K562 (cell line): ENCODE results near the gene FNDC11. TPM values are rescaled to one million over a fixed set of nuclear protein-coding genes. Genes with fewer than 3 reads are reported as not detected.

Source experiments
- ATAC-seq: fragments of 200-7000 bp; cut with Tn5 transposase; 3 replicates; pipeline ENCODE4 v1.9.1; 2020; ENCODE audit warnings: moderate library complexity
- BruUV-seq: library from RNA; stranded (reverse); fragments of 400-500 nt; replicated peaks from 2 replicates; lab custom pipeline; 2021; lab: Mats Ljungman, UMichigan
- CTCF ChIA-PET: fragments of 300-600 bp; formaldehyde crosslinking; extraction: SDS; loops from one replicate; lab custom pipeline; 2021; ENCODE audit warnings: low intra/inter-chr PET ratio; lab: Yijun Ruan, JAX
- POLR2A ChIA-PET: fragments of 300-600, 350-650 bp; sonication (Branson Sonifier 250); formaldehyde crosslinking; extraction: SDS; loops from one replicate; lab custom pipeline; 2021; ENCODE audit warnings: antibody characterized with exemption, inconsistent platforms; lab: Yijun Ruan, JAX
- DNase-seq, 4 experiments: peaks; one replicate each; pipeline versions ENCODE4 v3.0.0 to v3.0.0-alpha.2; 2011 to 2018; ENCODE audit warnings: low spot score in 3 of 4, mixed read lengths in 3 of 4; ENCODE audit errors: extremely low read depth in 1 of 4
- FAIRE-seq: peaks from 2 replicates; lab custom pipeline; 2011; peaks lifted over from hg19 to GRCh38; lab: Jason Lieb, UNC
- H2AFZ ChIP-seq: 2 replicates; pipeline ENCODE4 v1.6.0; 2011; ENCODE audit warnings: low read depth, low read length, control low read depth, inconsistent platforms
- H3K27ac ChIP-seq: fragments of 200-600 bp; 3 replicates; pipeline ENCODE4 v1.8.0; 2011; ENCODE audit warnings: low read depth, mild to moderate bottlenecking, control low read depth, inconsistent platforms, low read length, moderate library complexity, mixed read lengths; ENCODE audit errors: extremely low read depth
- H3K27me3 ChIP-seq, 2 experiments: fragments of 300-600 bp in 1 of 2; 2 replicates in 1 of 2; 3 replicates in 1 of 2; pipeline versions ENCODE4 v1.6.0 to v1.8.0; 2011; ENCODE audit warnings: inconsistent platforms in 2 of 2, low read length in 2 of 2, mild to moderate bottlenecking in 1 of 2, mixed read lengths in 1 of 2, moderate library complexity in 1 of 2; ENCODE audit not compliant: control insufficient read depth in 2 of 2, insufficient read depth in 2 of 2
- H3K36me3 ChIP-seq: fragments of 300-600 bp; 3 replicates; pipeline ENCODE4 v1.8.0; 2011; ENCODE audit warnings: mild to moderate bottlenecking, low read length, inconsistent platforms; ENCODE audit not compliant: control insufficient read depth, insufficient read depth
- H3K4me1 ChIP-seq, 2 experiments: fragments of 200-600 bp in 1 of 2; replicated peaks in 1 of 2; 2 replicates in 1 of 2; 3 replicates in 1 of 2; pipeline versions ENCODE4 v1.5.1 to v1.8.0; 2011; ENCODE audit warnings: inconsistent platforms in 2 of 2, low read length in 2 of 2, mild to moderate bottlenecking in 1 of 2, mixed read lengths in 1 of 2, moderate library complexity in 1 of 2; ENCODE audit not compliant: control insufficient read depth in 2 of 2, insufficient read depth in 2 of 2
- H3K4me2 ChIP-seq: 2 replicates; pipeline ENCODE4 v1.6.1; 2011; ENCODE audit warnings: low read length, control low read depth, inconsistent platforms, mixed read lengths; ENCODE audit not compliant: insufficient read depth
- H3K4me3 ChIP-seq: fragments of 200-600 bp; sonication (generic), shearing (Covaris generic); 2 replicates; pipeline ENCODE4 v1.5.1; 2016; ENCODE audit warnings: control low read depth, inconsistent platforms
- H3K79me2 ChIP-seq: fragments of 200-600 bp; 3 replicates; pipeline ENCODE4 v1.8.0; 2011; ENCODE audit warnings: low read length, inconsistent platforms; ENCODE audit not compliant: control insufficient read depth, insufficient read depth
- H3K9ac ChIP-seq, 2 experiments: 2 replicates each; pipeline versions ENCODE4 v1.6.0 to v1.6.1; 2011; ENCODE audit warnings: low read depth in 2 of 2, low read length in 2 of 2, control low read depth in 1 of 2, inconsistent platforms in 1 of 2, mild to moderate bottlenecking in 1 of 2, mixed read lengths in 1 of 2; ENCODE audit not compliant: insufficient read depth in 1 of 2
- H3K9me1 ChIP-seq: one replicate; pipeline ENCODE4 v1.6.0; 2011; ENCODE audit warnings: inconsistent platforms, mild to moderate bottlenecking, low read length, moderate library complexity; ENCODE audit not compliant: control insufficient read depth, insufficient read depth
- H3K9me3 ChIP-seq: replicated peaks from 2 replicates; pipeline ENCODE4 v1.5.1; 2011; ENCODE audit warnings: low read depth, low read length, inconsistent platforms; ENCODE audit not compliant: control insufficient read depth, insufficient read depth
- H4K20me1 ChIP-seq: replicated peaks from 2 replicates; pipeline ENCODE4 v1.6.1; 2011; ENCODE audit warnings: low read length, inconsistent platforms, mixed read lengths; ENCODE audit not compliant: control insufficient read depth, insufficient read depth
- DDX20 ChIP-seq: fragments of 450-650 bp; IDR thresholded peaks from 2 replicates; pipeline ENCODE4 v1.6.1; 2016; ENCODE audit warnings: missing genetic modification characterization, low read depth, mild to moderate bottlenecking, missing compliant biosample characterization, moderate library complexity
- HNRNPK ChIP-seq: fragments of 200-400 bp; formaldehyde crosslinking; IDR thresholded peaks from one replicate; pipeline ENCODE4 v1.6.1; 2018; ENCODE audit warnings: mild to moderate bottlenecking, low read depth, low read length; ENCODE audit not compliant: poor library complexity, severe bottlenecking
- NCOA1 ChIP-seq: fragments of 450-650 bp; IDR thresholded peaks from 2 replicates; pipeline ENCODE4 v1.6.1; 2016; ENCODE audit warnings: low read depth
- RBM17 ChIP-seq: fragments of 200-400 bp; formaldehyde crosslinking; IDR thresholded peaks from 2 replicates; pipeline ENCODE4 v1.6.1; 2017; ENCODE audit warnings: low read depth, mild to moderate bottlenecking, low read length, borderline replicate concordance
- SRSF9 ChIP-seq: fragments of 200-400 bp; formaldehyde crosslinking; IDR thresholded peaks from 2 replicates; pipeline ENCODE4 v1.6.1; 2017; ENCODE audit warnings: low read depth, low read length, borderline replicate concordance
- ZFPM2 ChIP-seq: fragments of 250-450 bp; sonication (Bioruptor Pico); IDR thresholded peaks from 2 replicates; pipeline ENCODE4 v1.5.1; 2022; ENCODE audit warnings: mild to moderate bottlenecking
- WGBS: fragments of 100-300 bp; shearing (Covaris generic); methylation state at CpG from one replicate; pipeline ENCODE4 v1.1.6; 2016; ENCODE audit warnings: low coverage, mixed read lengths; ENCODE audit not compliant: insufficient coverage; ENCODE audit errors: missing lambda C conversion rate; 5-methylcytosine and 5-hydroxymethylcytosine counted together
- in situ Hi-C: fragments of 300-500 bp; cut with MboI; formaldehyde crosslinking; loops from 4 replicates; pipeline ENCODE4 v1.15.0; 2018; ENCODE audit warnings: inconsistent platforms, mixed read lengths
- intact Hi-C: fragments of 100-400 bp; cut with micrococcal nuclease; formaldehyde crosslinking; loops from 2 replicates; pipeline ENCODE4 v1.14.2; 2022
- polyA plus RNA-seq, 8 experiments: library from polyadenylated mRNA; depleted of rRNA in 4 of 8; stranded (reverse) in 5 of 8; unstranded in 3 of 8; fragments of >200 nt; fragmentation: Nextera tagmentation in 2 of 8; fragmentation: Illumina TruSeq in 1 of 8; extraction: Ambion mirVana in 2 of 8; extraction: Trizol in 1 of 8; gene quantifications; 2 replicates each; pipeline versions ENCODE4 v1.2.1 to v1.2.3, GENCODE V29; 2011 to 2014; ENCODE audit warnings: inconsistent platforms in 1 of 8, missing spikeins in 1 of 8
- total RNA-seq, 7 experiments: library from RNA; depleted of rRNA in 6 of 7; stranded (reverse); fragments of >200 nt in 6 of 7; fragmentation: Illumina TruSeq in 2 of 7; extraction: Trizol in 2 of 7; gene quantifications; 2 replicates each; pipeline versions ENCODE4 v1.2.1 to v1.2.3, GENCODE V29; 2011 to 2021; ENCODE audit warnings: low replicate concordance in 1 of 7
- TF ChIP-seq, protein P1 (sequence below): sonication (generic); formaldehyde crosslinking; IDR thresholded peaks from 2 replicates; pipeline ENCODE4 v1.5.0; 2020; ENCODE audit warnings: missing genetic modification reagents

Gene FNDC11
- total and polyA plus RNA-seq, 9 of the 15 experiments (the other 6 are each of a cell fraction or from before 2014, with no cell fraction given): 0.08 to 2.3 (median 0.64) TPM; not detected in 2

GRCh38 chr20:63587256-63587655, 33.3 kb downstream of the FNDC11 start (continued):
- TF ChIP-seq, protein P1, sequence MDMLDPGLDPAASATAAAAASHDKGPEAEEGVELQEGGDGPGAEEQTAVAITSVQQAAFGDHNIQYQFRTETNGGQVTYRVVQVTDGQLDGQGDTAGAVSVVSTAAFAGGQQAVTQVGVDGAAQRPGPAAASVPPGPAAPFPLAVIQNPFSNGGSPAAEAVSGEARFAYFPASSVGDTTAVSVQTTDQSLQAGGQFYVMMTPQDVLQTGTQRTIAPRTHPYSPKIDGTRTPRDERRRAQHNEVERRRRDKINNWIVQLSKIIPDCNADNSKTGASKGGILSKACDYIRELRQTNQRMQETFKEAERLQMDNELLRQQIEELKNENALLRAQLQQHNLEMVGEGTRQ: no peak
- TF ChIP-seq SRSF9 (no peak), HNRNPK (no peak), NCOA1 (no peak)

DNA sequence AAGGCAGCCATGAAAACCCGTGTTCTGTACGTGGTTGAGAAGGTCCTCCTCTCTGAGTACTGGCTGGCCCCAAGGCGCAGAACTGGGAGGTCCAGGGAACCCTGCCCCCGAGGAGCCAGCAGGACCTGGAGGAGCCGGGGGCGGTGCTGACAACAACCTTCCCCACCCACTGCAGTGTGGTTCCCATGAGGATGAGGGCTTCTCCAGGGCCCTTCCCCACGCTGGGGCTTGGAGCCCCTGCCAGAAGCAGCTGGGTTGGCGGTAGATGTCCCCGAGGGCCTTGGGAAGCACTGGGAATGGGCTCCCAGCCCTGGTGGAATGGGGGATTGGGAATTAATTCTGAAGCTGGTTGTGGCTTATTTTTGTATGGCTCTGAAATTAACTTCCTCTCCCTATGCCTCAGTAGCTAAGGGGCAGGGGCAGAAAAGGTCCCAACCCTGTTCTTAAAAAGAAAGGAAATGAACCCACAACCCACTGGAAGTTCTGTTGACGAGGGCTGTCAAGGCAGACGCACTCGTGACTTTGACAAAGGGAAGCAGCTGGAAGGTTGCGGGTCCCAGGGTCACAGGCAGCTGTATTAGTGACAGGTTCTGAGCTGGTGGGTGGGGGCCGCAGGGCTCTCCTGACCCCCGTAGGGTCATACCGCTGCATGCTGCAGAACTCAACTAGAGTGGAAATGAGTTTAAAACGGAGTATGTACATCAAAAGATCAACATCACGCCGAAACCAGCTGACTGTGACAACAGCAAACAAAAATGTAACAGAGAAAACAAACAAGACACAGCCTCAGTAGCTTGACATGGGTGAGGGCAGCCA, 34.0 kb downstream of the FNDC11 start:
- no peak overlapping the region for H2AFZ ChIP-seq
- H3K9ac ChIP-seq: peak overlapping the region in 1 of 2 experiments; percentile 11; a peak in 1 of 4 replicates
- ChIA-PET POLR2A (interaction anchor here (1.1 to 1.2 kb wide), 3 partner anchors 10 to 15 kb away, joined by 3 to 5 read pairs (median 3); no protein-coding TSS in a partner anchor), CTCF (no interaction called here)
- in situ Hi-C loops: no loop called here
- no peak for FAIRE-seq
- no peaks in the 10 kb centered on the region for H3K9me1 ChIP-seq
- no peak overlapping the region for H3K27ac ChIP-seq
- H3K27me3 ChIP-seq: peaks cover 0 to 14% of the 10 kb centered on the region in 2 experiments; a peak in 2 of 5 replicates
- H3K4me3 ChIP-seq: no peak overlapping the region
- no peak for ATAC-seq
- WGBS: 58% methylated on average over 19 of the region's 19 CpGs
- peaks cover 34% of the 10 kb centered on the region; the same call in 1 of the 3 replicates for H3K36me3 ChIP-seq
- TF ChIP-seq ZFPM2 (no peak), DDX20 (no peak), RBM17 (no peak)
- no peak overlapping the region for H3K4me2 ChIP-seq
- H3K79me2 ChIP-seq: no peaks in the 10 kb centered on the region
- TSS peak; percentile 54 for BruUV-seq
- intact Hi-C loops: no loop called here
- DNase-seq: no peak
- no peaks in the 10 kb centered on the region for H3K9me3 ChIP-seq
- H4K20me1 ChIP-seq: no peaks in the 10 kb centered on the region
- H3K4me1 ChIP-seq: peaks cover 0 to 23% of the 10 kb centered on the region in 2 experiments; a peak in 3 of 5 replicates
